Activated CD8-positive, alpha-beta memory T cell treated with anti-CD3 and anti-CD28 coated beads, Interleukin-2, amount 50 U/mL, for 1 hour (primary cell): Measurements from ENCODE around the gene SPATA25.
A peak's percentile ranks its signal among the peaks of the same experiment; 100 is the strongest.
"Not testable (repeated sequence)": the region's sequence is repeated elsewhere in the genome, so short reads cannot be mapped to it uniquely, and the experiment has no call there.

Source experiments
- DNase-seq: peaks from one replicate; pipeline ENCODE4 v3.0.0-alpha.2; 2020; ENCODE audit errors: extremely low read depth

SPATA25 gene

DNA sequence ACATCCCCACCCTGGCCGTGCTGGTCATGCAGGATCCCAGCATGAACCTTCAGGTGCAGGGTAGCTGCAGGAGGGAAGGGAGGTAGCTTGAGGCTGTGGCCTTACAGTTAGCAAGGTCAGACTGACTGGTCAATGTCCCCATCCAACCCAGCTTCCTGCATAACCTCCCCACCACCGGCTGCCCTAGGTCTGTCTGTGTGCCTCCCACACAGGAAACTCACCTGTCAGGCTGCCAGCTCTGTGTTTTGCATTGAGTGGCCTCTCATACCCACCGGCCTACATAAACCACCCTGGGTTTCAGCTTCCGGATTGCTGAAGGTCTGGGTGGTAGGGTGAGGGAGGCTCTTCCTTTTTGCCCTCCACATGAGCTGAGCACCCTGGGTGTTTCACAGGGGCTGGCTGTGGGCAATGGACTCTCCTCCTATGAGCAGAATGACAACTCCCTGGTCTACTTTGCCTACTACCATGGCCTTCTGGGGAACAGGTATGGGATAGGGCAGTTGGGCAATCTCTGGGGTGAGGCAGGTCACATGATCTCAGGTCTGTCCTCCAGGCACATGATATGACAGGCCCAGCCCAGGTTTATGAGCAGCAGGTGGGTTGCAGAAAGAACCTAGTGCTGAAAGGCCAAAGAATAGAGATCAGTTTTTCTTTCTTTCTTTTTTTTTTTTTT is 5.5 kb upstream of the SPATA25 start:
- no peak for DNase-seq

DNA sequence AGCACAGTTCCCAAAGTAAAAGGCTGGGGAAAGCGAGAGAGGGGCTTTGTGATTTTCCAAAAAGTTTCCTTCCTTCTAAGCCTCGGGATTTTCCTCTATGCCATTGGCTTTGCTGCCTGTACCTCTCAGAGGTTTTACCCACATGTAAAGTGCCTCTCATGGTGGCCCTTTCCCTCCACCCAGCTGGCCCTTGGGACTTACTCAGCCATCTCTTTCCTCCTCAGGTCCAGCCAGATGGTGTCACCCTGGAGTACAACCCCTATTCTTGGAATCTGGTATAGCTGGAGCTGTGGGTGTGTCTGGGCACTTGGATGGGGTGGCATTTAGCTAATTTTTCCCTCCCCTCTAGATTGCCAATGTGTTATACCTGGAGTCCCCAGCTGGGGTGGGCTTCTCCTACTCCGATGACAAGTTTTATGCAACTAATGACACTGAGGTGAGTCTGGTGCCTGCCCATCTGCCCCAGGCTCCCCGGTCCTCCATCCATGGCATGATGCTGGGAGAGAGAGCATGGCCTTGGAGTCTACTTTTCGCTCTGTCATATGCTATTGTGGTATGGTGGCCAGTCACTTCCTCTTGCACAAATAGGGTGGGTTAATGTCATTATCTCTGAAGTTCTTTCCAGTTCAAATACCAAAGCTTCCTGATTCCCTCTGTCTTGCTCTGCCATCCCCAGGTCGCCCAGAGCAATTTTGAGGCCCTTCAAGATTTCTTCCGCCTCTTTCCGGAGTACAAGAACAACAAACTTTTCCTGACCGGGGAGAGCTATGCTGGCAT is 4.8 kb upstream of the SPATA25 start:
- no peak for DNase-seq

DNA sequence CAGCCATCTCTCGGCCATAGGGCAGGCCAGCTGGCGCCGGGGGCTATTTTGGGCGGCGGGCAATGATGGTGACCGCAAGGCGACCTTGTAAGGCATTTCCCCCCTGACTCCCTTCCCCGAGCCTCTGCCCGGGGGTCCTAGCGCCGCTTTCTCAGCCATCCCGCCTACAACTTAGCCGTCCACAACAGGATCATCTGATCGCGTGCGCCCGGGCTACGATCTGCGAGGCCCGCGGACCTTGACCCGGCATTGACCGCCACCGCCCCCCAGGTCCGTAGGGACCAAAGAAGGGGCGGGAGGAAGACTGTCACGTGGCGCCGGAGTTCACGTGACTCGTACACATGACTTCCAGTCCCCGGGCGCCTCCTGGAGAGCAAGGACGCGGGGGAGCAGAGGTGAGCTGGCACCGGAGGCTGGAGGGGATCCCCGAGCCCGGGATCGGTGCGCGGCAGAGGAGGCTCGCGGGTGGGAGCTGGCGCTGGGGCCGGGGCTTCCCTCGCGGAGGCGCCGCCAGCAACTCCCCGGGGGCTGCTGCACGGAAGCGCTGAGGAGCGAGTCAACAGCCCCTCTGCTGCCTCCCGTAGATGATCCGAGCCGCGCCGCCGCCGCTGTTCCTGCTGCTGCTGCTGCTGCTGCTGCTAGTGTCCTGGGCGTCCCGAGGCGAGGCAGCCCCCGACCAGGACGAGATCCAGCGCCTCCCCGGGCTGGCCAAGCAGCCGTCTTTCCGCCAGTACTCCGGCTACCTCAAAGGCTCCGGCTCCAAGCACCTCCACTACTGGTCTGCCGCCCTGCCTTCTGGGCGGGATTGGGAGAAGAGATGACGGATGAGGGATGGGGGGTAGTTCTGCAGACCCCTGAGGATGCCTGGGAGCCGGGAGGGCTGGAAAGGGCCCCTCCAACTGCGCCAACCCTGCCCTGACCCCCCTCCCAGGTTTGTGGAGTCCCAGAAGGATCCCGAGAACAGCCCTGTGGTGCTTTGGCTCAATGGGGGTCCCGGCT is 3.9 kb upstream of the SPATA25 start, which contains the start of the genes CTSA and NEURL2:
CTSA (plus strand) TSS at position 351 of the 999 bp plus-strand sequence; CDS start at position 585, 234 bp downstream.
NEURL2 (minus strand) TSS at position 224 of the 999 bp plus-strand sequence; CDS start at position 7, 217 bp downstream.
- DNase-seq: peak; percentile 56

DNA sequence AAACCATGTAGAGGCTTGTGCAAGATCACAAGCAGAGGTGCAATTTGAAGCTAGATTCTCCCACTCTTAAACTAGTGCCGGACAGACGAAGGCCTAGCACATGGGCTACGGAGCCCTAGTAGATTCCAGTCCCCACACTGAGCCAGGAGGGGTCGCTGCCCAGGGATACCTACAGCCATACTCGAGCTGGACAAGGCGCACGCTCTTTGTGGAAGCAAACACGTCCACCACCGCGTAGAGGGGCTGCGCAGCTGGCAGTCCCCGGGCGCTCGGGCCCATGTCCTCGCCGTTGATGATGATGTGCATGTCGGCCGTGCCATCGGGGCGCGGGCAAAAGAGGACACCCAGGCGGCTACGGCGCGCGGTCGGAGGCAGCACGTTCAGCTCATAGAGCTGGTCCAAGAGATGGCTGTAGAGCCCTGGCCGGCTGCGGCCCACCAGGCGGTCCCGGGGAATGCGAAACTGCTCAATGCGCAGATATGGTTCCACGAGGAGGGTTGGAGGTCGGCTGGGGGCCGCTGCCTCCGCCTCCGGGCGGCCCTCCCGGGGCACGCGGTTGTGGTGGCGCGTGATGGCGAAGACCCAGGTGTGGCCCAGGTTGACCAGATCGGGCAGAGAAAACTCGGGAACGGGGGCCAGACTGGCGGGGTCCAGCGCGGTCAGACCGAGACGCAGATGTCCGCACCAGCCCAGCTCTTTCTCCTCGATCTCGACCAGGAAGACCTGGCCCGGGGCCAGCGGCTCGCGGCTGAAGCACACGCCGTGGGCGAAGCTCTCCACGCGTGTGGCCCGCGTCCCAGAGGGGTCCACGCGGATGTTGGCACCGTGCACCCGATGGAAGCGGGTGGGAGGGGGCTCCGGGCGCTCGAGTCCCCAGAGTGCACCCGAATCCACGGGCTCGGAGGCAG is 2.9 kb upstream of the SPATA25 start:
- no peak for DNase-seq

DNA sequence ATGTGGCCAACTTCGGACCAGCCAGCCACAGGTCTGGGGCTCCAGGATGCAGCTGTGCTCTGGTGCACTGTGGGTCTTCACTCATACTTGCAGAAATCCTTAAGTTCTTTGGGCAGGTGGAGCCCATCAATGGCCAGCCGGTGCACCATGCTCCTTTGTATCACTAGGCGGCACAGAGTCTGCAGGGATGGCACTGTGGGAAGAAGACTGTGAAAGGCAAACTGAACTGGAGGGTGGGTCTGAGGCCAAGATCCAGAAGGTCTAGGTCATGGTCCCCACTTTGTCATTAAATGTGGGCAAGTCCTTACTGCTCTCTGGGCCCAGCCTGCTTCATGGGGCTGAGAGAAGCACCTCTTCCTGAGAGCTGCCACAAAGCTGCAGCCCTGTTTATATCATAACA is 1.3 kb upstream of the SPATA25 start:
- DNase-seq: no peak

DNA sequence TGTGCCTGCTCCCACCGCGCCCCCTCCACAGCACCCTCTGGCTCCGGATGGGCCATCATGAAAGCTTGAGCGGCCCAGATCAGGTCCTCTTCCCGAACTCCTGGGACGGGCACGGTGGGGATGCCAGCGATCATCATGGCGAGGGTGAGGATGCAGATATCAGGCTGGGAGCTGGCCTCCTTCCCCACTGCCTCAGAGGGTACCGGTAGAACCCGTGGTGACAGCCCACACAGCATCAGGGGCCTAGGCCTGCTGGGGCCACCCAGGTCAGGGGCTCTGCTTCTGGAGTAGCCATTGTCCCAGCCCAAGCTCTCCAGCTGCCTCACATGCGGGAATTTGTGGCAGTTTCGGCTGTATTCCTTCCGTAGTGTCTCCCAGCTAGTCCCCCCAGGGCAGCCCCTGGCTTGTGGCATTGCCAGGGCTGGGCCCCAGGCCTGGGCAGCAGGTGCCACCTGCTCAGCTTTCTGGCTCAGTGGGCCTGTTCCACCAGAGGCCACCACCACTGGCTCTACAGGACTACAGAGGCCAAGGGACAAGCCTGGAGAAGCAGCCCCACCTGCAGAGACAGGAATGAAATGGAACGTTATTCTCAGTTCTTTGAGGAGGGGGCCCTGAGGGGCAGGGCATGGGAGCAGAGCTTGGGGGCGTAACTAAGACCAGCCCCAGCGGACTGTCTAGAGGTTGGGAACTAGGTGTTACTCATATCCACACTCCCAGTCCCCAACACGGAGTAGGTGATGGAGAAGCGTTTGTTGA is 654 bp downstream of the SPATA25 start:
- no peak for DNase-seq

DNA sequence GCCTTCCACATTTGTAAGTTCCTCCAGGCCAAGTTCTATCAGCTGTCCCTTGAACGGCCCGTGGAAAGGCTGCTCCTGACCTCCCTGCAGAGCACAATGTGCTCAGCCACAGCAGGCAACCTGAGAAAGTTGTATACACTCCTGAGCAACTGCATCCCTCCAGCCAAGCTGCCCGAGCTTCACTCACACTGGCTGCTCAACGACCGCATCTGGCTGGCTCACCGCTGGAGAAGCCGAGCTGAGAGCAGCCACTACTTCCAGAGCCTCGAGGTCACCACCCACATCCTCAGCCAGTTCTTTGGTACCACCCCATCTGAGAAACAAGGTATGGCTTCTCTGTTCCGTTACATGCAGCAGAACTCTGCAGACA is 4.3 kb downstream of the SPATA25 start:
- DNase-seq: no peak

DNA sequence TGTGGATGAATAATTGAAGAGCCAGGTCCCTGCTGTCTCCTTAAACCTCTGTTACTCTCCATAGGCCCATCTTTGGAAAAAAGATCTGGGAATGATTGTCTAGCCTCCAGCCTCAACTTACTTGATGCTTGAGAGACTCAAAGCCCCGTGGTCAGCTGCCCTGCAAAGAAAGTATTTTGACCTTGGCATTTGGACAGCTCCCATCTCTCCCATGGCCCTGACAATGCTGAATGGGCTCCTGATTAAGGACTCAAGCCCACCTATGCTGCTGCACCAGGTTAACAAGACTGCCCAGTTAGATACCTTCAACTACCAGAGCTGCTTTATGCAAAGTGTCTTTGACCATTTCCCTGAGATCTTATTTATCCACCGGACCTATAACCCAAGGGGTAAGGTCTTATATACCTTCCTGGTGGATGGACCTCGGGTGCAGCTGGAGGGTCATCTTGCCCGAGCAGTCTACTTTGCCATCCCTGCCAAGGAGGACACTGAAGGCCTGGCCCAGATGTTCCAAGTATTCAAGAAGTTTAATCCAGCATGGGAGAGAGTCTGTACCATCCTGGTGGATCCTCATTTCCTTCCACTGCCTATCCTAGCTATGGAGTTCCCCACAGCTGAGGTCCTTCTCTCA is 4.8 kb downstream of the SPATA25 start:
- DNase-seq: no peak

DNA sequence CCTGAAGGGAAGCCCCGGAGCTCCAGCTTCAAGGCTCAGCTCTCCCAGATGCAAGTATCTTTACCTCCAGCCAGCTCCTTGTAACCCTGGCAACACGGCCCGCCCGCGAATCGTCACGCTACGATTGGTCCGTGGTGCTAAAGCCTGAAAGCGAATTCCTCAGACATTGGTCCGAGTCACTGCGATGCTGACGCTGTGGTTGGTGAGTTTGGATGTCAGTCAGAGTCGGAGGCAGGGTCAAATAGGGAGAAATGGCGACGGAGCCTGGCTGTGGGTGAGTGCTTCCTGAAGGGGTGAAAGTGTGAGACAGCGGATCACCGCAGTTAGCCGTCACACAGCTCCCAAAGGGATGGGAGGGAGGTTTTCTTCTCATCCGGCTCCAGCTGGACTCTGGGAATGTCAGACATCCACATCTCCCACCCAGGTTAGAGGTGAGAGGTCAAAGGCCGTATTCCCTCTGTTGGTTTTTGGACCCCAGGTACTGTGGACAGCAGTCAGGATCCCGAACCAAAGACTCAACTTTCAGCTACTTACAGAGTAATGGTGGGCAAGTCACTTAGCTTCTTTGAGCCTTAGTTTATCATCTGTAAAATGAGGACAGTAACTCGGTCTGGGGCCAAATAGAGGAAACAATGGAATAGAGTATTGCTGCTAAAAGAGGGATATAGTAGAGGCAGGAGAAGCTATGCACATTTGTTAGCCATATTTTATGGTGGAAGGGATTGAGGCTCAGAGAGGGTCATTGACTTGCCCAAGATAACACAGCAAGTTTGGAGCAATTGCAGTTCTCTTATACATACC is 6.2 kb downstream of the SPATA25 start, which contains the start of gene ZSWIM1:
ZSWIM1 (plus strand) TSS at position 240 of the 801 bp plus-strand sequence. CDS start 1,366 bp downstream, outside the sequence.
- peak; percentile 92 for DNase-seq

DNA sequence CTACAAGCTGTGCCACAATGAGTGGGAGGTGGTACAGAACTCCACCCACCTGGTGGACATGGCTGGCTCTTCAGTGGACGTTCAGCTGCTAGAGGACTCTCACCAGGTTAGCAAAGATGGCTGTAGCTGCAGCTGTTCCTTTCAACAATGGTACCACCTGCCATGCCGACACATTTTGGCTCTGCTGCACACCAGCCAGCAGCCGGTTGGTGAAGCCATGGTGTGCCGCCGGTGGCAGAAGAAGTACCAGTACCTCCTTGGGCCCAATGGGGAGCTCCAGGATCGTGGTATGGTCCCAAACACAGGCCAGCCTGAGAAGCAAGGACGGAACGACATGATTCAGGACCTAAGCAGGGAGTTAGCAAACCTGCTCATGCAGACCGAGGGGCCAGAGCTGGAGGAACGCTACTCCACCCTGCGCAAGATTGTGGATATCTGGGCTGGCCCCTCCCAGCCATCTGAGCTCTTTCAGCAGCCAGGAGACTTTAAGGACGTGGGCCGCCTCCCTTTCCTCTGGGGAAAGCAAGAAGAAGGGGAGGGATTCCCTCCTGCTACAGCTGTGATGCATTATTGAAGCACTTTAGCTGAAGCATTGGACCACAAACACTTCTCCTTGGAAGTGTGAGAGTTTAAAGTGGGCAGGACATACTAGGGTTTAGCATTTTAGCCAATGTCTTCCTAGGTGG is 9.2 kb downstream of the SPATA25 start:
- DNase-seq: no peak

DNA sequence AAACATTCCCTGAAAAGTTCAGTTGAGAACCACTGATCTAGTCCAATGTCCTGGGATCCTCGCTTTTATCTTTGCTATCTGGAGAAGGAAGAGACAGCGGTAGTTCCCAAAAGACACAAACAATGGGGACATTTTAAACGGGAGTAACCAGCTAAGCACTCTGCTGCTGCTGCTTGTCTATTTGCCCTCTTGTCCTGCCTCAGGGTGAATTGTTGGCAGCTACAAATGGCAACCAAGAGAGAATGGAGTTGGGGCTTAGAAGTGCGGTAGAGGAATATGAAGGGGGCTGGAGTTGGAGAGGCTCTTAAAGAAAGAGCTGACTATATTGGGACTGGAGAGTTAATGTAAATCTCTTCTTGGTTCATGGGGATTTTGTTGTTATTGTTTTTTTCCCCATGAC is 12.8 kb downstream of the SPATA25 start:
- no peak for DNase-seq

DNA sequence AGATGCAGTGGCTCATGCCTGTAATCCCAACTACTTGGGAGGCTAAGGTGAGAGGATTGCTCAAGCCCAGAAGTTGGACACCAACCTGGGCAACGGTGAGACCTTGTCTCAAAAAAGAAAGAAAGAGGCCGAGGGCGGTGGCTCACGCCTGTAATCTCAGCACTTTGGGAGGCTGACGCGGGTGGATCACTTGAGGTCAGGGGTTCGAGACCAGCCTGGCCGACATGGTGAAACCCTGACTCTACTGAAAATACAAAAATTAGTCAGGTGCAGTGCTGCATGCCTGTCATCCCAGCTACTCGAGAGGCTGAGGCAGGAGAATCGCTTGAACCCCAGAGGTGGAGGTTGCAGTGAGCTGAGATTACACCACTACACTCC is 13.3 kb downstream of the SPATA25 start:
- DNase-seq: not testable (repeated sequence)

DNA sequence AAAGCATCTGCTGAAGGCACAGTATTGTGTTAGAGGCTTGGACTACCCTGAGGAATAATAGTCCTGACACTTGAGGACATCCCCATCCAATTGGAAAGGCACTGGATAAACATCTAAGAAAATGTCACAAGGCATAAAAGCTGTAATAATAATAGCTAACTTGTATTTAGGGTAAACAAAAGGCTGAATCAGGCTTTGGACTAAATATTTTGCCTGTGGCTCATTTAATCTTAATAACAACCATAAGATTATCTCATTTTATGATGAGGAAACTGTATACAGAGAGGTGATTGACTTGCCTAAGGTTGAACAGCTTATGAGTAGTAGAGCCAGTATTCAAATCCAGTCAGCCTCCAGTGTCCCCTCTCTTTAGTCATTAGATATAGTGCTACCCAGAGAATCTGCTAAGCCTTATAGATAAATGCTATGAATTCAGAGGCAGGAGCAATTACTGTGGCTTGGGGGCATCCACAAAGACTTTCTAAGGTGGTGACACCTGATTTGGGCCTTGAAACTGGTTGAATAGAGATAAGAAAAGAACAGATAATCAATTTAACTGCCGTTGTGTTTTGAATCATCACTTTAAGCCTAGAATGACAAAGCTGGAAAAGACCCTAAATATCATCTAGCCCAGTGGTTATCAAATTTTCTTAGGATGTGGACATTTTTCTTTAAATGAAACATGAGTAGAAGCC is 13.9 kb downstream of the SPATA25 start:
- no peak for DNase-seq

DNA sequence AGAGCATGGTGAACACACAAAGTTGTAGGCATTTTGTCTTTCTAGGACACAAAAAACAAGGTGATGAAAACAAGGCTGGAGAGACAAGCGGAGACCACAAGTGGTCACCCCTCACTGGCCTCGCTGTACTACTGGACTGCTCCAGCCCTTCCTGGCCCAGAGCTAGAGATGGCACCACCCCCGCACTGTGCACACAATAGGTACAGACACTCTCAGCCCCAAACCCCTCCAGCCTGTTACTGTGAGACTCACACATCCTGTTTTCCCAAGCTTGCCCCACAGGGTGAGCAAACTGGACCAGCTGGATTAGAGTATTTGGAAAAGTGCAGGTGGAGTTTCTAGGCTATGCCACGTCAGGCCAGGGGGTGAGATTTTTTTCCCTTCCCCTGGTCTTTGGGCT is 14.8 kb downstream of the SPATA25 start:
- DNase-seq: no peak

DNA sequence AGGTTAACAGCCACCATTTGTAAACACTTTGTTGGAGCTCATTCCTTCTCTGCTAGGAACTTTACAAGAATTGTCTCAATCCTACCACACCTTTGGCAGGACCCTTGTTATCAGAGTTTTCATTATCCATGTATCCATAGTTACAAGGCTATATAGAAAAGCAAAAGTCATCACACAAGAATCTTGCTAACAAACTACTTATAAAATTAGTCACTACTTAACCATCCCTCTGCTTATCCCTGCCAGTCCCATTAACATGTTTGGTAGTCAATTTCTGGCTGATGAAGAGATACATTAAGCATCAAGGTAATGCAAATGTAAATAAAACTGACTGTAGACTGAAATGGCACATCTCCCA is 19.6 kb downstream of the SPATA25 start:
- DNase-seq: no peak

DNA sequence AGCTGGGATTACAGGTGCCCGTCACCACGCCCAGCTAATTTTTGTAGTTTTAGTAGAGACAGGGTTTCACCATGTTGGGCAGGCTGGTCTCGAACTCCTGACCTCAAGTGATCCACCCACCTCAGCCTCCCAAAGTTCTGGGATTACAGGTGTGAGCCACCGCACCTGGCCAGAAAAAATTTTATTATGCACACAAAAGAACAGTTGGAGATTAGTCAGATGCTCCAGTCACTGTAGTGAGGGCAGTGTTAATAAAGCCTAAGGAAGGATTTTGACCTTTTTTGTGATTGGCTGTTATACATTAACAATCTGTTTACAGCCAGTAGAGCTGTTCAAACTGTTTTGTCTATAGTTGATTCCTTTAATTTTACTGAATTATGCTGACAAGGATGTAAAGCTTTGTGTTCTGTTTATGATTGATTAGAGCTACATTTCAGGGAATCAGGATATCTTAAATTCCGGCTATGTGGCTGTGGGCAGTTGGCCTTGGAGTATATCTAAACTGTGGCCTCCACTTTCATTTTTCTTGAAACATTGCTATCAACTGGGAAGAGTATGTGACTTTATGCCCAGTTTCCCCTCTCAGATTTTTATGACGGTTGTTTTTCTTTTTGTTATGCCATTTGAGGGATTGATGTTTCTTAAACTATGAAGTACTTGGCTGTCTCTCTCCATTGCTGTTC is 20.1 kb downstream of the SPATA25 start:
- DNase-seq: no peak

DNA sequence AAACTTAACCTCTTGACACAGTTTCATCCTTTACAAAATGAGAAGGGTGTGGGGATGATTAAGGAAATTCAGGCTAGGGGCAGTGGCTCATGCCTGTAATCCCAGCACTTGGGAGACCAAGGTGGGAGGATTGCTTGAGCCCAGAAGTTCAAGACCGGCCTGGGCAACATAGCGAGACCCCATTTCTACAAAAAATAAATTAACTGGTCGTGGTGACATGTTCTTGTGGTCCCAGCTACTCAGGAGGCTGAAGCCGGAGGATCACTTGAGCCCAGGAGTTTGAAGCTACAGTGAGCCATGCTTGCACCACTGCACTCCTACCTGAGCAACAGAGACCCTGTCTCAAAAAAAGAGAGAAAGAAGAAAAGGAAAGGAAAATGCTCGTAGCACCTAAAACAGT is 21.0 kb downstream of the SPATA25 start:
- no peak for DNase-seq
